ENCODE results near the gene KLHL35.
"Not testable (repeated sequence)": the region's sequence is repeated elsewhere in the genome, so short reads cannot be mapped to it uniquely, and the experiment has no call there.

The KLHL35 gene

GRCh38 chr11:75387736-75388294 lies 45.2 kb downstream of the KLHL35 start:
- DNase-seq = no peak

GRCh38 chr11:75386942-75387630 lies 45.9 kb downstream of the KLHL35 start:
- DNase-seq = no peak

GRCh38 chr11:75384438-75385080 lies 48.4 kb downstream of the KLHL35 start:
- peak; percentile 54 for DNase-seq

- no peak for DNase-seq
Measured at GRCh38 chr11:75383246-75383645, 49.8 kb downstream of the KLHL35 start.

GRCh38 chr11:75380716-75381420 lies 52.1 kb downstream of the KLHL35 start:
- DNase-seq = no peak

- DNase-seq = no peak
Measured at GRCh38 chr11:75380245-75380644, 52.8 kb downstream of the KLHL35 start.

- DNase-seq = not testable (repeated sequence)
Measured at GRCh38 chr11:75378776-75379175, 54.2 kb downstream of the KLHL35 start.

- no peak for DNase-seq
Measured at GRCh38 chr11:75376175-75376574, 56.8 kb downstream of the KLHL35 start.

- no peak for DNase-seq
Measured at GRCh38 chr11:75375626-75376025, 57.4 kb downstream of the KLHL35 start.

- DNase-seq = no peak
Measured at GRCh38 chr11:75374646-75375045, 58.4 kb downstream of the KLHL35 start.

- DNase-seq = no peak
Measured at GRCh38 chr11:75373201-75373600, 59.8 kb downstream of the KLHL35 start.
